ENCODE measurements around the gene NTN1.

DNA sequence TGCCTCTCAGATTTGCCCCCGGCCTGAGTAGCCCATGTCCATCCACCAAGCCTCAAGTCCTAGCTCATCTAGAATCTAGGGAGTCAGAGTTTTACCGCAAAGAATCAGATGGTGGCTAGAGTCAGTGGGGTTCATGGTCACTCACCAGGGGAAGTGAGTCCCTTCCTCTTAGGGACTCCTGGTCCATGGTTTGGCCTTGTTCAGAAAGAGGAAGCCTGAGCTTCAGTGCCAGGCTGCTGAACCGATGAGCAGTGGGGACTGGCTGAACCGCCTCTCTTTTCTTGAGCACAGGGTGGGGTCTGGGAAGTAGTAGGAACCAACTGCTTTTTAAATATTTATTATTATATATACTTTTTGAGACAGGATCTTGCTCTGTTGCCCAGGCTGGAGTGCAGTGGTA, 160.3 kb downstream of the NTN1 start:
- no peak for TF ChIP-seq ZFP41 (CRISPR knock-in tag; IDR thresholded peaks at IDR 0.05; ENCODE audit: borderline replicate concordance)
- TF ChIP-seq, protein P1, sequence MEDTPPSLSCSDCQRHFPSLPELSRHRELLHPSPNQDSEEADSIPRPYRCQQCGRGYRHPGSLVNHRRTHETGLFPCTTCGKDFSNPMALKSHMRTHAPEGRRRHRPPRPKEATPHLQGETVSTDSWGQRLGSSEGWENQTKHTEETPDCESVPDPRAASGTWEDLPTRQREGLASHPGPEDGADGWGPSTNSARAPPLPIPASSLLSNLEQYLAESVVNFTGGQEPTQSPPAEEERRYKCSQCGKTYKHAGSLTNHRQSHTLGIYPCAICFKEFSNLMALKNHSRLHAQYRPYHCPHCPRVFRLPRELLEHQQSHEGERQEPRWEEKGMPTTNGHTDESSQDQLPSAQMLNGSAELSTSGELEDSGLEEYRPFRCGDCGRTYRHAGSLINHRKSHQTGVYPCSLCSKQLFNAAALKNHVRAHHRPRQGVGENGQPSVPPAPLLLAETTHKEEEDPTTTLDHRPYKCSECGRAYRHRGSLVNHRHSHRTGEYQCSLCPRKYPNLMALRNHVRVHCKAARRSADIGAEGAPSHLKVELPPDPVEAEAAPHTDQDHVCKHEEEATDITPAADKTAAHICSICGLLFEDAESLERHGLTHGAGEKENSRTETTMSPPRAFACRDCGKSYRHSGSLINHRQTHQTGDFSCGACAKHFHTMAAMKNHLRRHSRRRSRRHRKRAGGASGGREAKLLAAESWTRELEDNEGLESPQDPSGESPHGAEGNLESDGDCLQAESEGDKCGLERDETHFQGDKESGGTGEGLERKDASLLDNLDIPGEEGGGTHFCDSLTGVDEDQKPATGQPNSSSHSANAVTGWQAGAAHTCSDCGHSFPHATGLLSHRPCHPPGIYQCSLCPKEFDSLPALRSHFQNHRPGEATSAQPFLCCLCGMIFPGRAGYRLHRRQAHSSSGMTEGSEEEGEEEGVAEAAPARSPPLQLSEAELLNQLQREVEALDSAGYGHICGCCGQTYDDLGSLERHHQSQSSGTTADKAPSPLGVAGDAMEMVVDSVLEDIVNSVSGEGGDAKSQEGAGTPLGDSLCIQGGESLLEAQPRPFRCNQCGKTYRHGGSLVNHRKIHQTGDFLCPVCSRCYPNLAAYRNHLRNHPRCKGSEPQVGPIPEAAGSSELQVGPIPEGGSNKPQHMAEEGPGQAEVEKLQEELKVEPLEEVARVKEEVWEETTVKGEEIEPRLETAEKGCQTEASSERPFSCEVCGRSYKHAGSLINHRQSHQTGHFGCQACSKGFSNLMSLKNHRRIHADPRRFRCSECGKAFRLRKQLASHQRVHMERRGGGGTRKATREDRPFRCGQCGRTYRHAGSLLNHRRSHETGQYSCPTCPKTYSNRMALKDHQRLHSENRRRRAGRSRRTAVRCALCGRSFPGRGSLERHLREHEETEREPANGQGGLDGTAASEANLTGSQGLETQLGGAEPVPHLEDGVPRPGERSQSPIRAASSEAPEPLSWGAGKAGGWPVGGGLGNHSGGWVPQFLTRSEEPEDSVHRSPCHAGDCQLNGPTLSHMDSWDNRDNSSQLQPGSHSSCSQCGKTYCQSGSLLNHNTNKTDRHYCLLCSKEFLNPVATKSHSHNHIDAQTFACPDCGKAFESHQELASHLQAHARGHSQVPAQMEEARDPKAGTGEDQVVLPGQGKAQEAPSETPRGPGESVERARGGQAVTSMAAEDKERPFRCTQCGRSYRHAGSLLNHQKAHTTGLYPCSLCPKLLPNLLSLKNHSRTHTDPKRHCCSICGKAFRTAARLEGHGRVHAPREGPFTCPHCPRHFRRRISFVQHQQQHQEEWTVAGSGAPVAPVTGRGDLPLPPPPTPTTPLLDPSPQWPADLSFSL (CRISPR knock-in tag; IDR thresholded peaks at IDR 0.05), result no peak
- TF ChIP-seq, protein P2, sequence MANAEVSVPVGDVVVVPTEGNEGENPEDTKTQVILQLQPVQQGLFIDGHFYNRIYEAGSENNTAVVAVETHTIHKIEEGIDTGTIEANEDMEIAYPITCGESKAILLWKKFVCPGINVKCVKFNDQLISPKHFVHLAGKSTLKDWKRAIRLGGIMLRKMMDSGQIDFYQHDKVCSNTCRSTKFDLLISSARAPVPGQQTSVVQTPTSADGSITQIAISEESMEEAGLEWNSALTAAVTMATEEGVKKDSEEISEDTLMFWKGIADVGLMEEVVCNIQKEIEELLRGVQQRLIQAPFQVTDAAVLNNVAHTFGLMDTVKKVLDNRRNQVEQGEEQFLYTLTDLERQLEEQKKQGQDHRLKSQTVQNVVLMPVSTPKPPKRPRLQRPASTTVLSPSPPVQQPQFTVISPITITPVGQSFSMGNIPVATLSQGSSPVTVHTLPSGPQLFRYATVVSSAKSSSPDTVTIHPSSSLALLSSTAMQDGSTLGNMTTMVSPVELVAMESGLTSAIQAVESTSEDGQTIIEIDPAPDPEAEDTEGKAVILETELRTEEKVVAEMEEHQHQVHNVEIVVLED (CRISPR knock-in tag; IDR thresholded peaks at IDR 0.05; ENCODE audit: borderline replicate concordance), result no peak
- TF ChIP-seq FOXK2 (IDR thresholded peaks at IDR 0.05), result no peak
- TF ChIP-seq SMYD3 (CRISPR knock-in tag; IDR thresholded peaks at IDR 0.05), result no peak
- TF ChIP-seq, protein P3, sequence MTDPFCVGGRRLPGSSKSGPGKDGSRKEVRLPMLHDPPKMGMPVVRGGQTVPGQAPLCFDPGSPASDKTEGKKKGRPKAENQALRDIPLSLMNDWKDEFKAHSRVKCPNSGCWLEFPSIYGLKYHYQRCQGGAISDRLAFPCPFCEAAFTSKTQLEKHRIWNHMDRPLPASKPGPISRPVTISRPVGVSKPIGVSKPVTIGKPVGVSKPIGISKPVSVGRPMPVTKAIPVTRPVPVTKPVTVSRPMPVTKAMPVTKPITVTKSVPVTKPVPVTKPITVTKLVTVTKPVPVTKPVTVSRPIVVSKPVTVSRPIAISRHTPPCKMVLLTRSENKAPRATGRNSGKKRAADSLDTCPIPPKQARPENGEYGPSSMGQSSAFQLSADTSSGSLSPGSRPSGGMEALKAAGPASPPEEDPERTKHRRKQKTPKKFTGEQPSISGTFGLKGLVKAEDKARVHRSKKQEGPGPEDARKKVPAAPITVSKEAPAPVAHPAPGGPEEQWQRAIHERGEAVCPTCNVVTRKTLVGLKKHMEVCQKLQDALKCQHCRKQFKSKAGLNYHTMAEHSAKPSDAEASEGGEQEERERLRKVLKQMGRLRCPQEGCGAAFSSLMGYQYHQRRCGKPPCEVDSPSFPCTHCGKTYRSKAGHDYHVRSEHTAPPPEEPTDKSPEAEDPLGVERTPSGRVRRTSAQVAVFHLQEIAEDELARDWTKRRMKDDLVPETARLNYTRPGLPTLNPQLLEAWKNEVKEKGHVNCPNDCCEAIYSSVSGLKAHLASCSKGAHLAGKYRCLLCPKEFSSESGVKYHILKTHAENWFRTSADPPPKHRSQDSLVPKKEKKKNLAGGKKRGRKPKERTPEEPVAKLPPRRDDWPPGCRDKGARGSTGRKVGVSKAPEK (CRISPR knock-in tag; IDR thresholded peaks at IDR 0.05; ENCODE audit: borderline replicate concordance), result no peak
- TF ChIP-seq, protein P4, sequence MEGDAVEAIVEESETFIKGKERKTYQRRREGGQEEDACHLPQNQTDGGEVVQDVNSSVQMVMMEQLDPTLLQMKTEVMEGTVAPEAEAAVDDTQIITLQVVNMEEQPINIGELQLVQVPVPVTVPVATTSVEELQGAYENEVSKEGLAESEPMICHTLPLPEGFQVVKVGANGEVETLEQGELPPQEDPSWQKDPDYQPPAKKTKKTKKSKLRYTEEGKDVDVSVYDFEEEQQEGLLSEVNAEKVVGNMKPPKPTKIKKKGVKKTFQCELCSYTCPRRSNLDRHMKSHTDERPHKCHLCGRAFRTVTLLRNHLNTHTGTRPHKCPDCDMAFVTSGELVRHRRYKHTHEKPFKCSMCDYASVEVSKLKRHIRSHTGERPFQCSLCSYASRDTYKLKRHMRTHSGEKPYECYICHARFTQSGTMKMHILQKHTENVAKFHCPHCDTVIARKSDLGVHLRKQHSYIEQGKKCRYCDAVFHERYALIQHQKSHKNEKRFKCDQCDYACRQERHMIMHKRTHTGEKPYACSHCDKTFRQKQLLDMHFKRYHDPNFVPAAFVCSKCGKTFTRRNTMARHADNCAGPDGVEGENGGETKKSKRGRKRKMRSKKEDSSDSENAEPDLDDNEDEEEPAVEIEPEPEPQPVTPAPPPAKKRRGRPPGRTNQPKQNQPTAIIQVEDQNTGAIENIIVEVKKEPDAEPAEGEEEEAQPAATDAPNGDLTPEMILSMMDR (CRISPR knock-in tag; IDR thresholded peaks at IDR 0.05), result no peak
- TF ChIP-seq NR2C2 (CRISPR knock-in tag; IDR thresholded peaks at IDR 0.05; ENCODE audit: borderline replicate concordance), result no peak
- TF ChIP-seq ZNF577 (CRISPR knock-in tag; IDR thresholded peaks at IDR 0.05; ENCODE audit: borderline replicate concordance, low read depth), result no peak
- TF ChIP-seq ZNF263 (CRISPR knock-in tag; IDR thresholded peaks at IDR 0.05), result no peak
- TF ChIP-seq ZNF274 (CRISPR knock-in tag; IDR thresholded peaks at IDR 0.05), result no peak
- TF ChIP-seq, protein P5, sequence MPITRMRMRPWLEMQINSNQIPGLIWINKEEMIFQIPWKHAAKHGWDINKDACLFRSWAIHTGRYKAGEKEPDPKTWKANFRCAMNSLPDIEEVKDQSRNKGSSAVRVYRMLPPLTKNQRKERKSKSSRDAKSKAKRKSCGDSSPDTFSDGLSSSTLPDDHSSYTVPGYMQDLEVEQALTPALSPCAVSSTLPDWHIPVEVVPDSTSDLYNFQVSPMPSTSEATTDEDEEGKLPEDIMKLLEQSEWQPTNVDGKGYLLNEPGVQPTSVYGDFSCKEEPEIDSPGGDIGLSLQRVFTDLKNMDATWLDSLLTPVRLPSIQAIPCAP (CRISPR knock-in tag; IDR thresholded peaks at IDR 0.05; ENCODE audit: low read depth), result no peak
- TF ChIP-seq HDAC2 (CRISPR knock-in tag; IDR thresholded peaks at IDR 0.05), result no peak

Data from HepG2 (cell line).